Right lobe of liver (tissue), 6 donors: ENCODE data around the gene LRRC41. TPM values are rescaled to one million over a fixed set of nuclear protein-coding genes. Genes with fewer than 3 reads are reported as not detected.
"Not testable (repeated sequence)": the region's sequence is repeated elsewhere in the genome, so short reads cannot be mapped to it uniquely, and the experiment has no call there.

ENCODE experiments used
- ATAC-seq, 4 donors: fragments of 200-7000 bp; cut with Tn5 transposase; one replicate each; pipeline ENCODE4 v1.9.1; 2020; ENCODE audit warnings: mild to moderate bottlenecking in 4 of 4, moderate library complexity in 4 of 4
- DNase-seq, 3 donors: peaks; one replicate each; pipeline ENCODE4 v3.0.0-alpha.2; 2020
- H3K27ac ChIP-seq, 3 donors: fragments of 200-600 bp; one replicate each; pipeline ENCODE4 v1.8.0; 2022
- H3K27me3 ChIP-seq, 2 donors: fragments of 200-600 bp; one replicate each; pipeline ENCODE4 v1.8.0; 2022
- H3K36me3 ChIP-seq, 4 donors: fragments of 200-600 bp; sonication (generic) in 1 of 4; one replicate each; pipeline versions ENCODE4 v1.5.1 to v1.8.0; 2017 to 2022; ENCODE audit warnings: control low read depth in 1 of 4
- H3K4me1 ChIP-seq, 4 donors: fragments of 200-600 bp; sonication (generic) in 1 of 4; one replicate each; pipeline versions ENCODE4 v1.5.1 to v1.8.0; 2017 to 2022; ENCODE audit warnings: control low read depth in 1 of 4
- H3K4me3 ChIP-seq, 3 donors: fragments of 200-600 bp; one replicate each; pipeline ENCODE4 v1.8.0; 2022
- H3K9me3 ChIP-seq, 4 donors: fragments of 200-600 bp; sonication (generic) in 1 of 4; one replicate each; pipeline versions ENCODE4 v1.5.1 to v1.8.0; 2017 to 2022; ENCODE audit warnings: control low read depth in 1 of 4
- CTCF ChIP-seq, 4 donors: fragments of 200-600 bp in 3 of 4; fragments of 450-650 bp in 1 of 4; IDR thresholded peaks; one replicate each; pipeline versions ENCODE4 v1.5.1 to v1.8.0; 2016 to 2022; ENCODE audit warnings: antibody characterized with exemption in 4 of 4, mild to moderate bottlenecking in 2 of 4
- POLR2A ChIP-seq: fragments of 450-650 bp; IDR thresholded peaks from one replicate; pipeline ENCODE4 v1.6.1; 2017; ENCODE audit warnings: antibody characterized with exemption, mild to moderate bottlenecking
- WGBS: methylation state at CpG from one replicate; pipeline ENCODE4 v1.1.6; 2018; ENCODE audit warnings: low coverage, low lambda C conversion rate; ENCODE audit not compliant: insufficient coverage; ENCODE audit errors: missing lambda C conversion rate; 5-methylcytosine and 5-hydroxymethylcytosine counted together
- intact Hi-C, 2 donors: fragments of 100-400 bp; cut with DNase I; formaldehyde crosslinking; loops; one replicate each; pipeline versions ENCODE4 v1.11.2 to v1.14.1; 2022
- total RNA-seq, 6 experiments: library from RNA; depleted of rRNA in 2 of 6; stranded (reverse); fragments of >200 nt in 2 of 6; fragmentation: NEBNext Ultra II Directional in 3 of 6; extraction: Animal tissue kit (Norgen Biotek cat#: 25700) in 3 of 6; gene quantifications; one replicate each; pipeline versions ENCODE4 v1.1.0 to v1.2.4, GENCODE V29; 2016 to 2023
- donor health status: DM: no; HTN: yes; CAD: no.
- donor health status: DM: no; HTN: no; CAD: no.
- donor health status: DM: no; HTN: no; CAD: no.
- donor health status: DM: no; HTN: yes; CAD: no.
- donor health status: DM: no; HTN: yes; CAD: no.

The LRRC41 gene
- total RNA-seq, 6 experiments from 2014 or later = 24.4 to 37.0 (median 29.0) TPM

- no peaks in the 10 kb centered on the region for H3K4me1 ChIP-seq
- DNase-seq = no peak
- H3K27ac ChIP-seq = no peak overlapping the region
- no peaks in the 10 kb centered on the region for H3K36me3 ChIP-seq
- H3K4me3 ChIP-seq = no peak overlapping the region
- intact Hi-C loops = no loop called here
- WGBS = 87% methylated on average over 4 of the region's 4 CpGs
- H3K27me3 ChIP-seq = no peaks in the 10 kb centered on the region
- no peak for ATAC-seq
- TF ChIP-seq CTCF (IDR thresholded peaks at IDR 0.05) (no peak), POLR2A (no peak)
- H3K9me3 ChIP-seq = no peaks in the 10 kb centered on the region
These were observed 66.5 kb downstream of the LRRC41 start for GRCh38 chr1:46236882-46237281.

- H3K4me3 ChIP-seq, H3K27me3 ChIP-seq, ATAC-seq, H3K27ac ChIP-seq, DNase-seq, H3K36me3 ChIP-seq, H3K4me1 ChIP-seq, H3K9me3 ChIP-seq, intact Hi-C loops: not testable (repeated sequence)
- WGBS = 97% methylated on average over 3 of the region's 3 CpGs
These were observed 72.2 kb downstream of the LRRC41 start for GRCh38 chr1:46231231-46231630.

Other genes with a start within 250 kb of the LRRC41 start
- gene PIK3R3, start 171.0 kb downstream of the LRRC41 start, total RNA-seq = 1 to 10 TPM; 2.0 to 4.3 (median 2.8) TPM
- gene TSPAN1, start 128.5 kb downstream of the LRRC41 start, total RNA-seq = 1 to 10 TPM; 2.6 to 6.3 (median 3.6) TPM
- gene P3R3URF, start 127.1 kb downstream of the LRRC41 start, total RNA-seq = not detected
- 10 to 100 TPM; 26.9 to 47.4 (median 38.8) TPM for gene POMGNT1, start 105.2 kb downstream of the LRRC41 start, total RNA-seq
- gene LURAP1, start 100.3 kb downstream of the LRRC41 start, total RNA-seq = 1 to 10 TPM in 1 of 6 experiments, under 1 TPM in 5; 0.17 to 1.4 (median 0.31) TPM
- 1 to 10 TPM in 1 of 6 experiments, under 1 TPM in 5; 0.27 to 2.5 (median 0.70) TPM for gene RAD54L, start 55.9 kb downstream of the LRRC41 start, total RNA-seq
- 100 to 1,000 TPM in 2 of 6 experiments, 10 to 100 TPM in 4; 71.6 to 244 (median 90.4) TPM for gene UQCRH, start 82 bp upstream of the LRRC41 start, total RNA-seq
- gene NSUN4, start 37.2 kb upstream of the LRRC41 start, total RNA-seq = 10 to 100 TPM in 5 of 6 experiments, 1 to 10 TPM in 1; 8.5 to 13.0 (median 12.2) TPM
- 10 to 100 TPM; 26.6 to 48.7 (median 33.5) TPM for gene FAAH, start 90.7 kb upstream of the LRRC41 start, total RNA-seq
- gene DMBX1, start 186.2 kb upstream of the LRRC41 start, total RNA-seq = not detected
- gene KNCN, start 248.0 kb upstream of the LRRC41 start, total RNA-seq = not detected